ENCODE measurements around the gene OR6C68.
"Not testable (repeated sequence)": the region's sequence is repeated elsewhere in the genome, so short reads cannot be mapped to it uniquely, and the experiment has no call there.

The OR6C68 gene

GRCh38 chr12:55492078-55492477 is at the start of gene OR6C68:
Gene OR6C68 (plus strand): TSS chr12:55492378. CDS start chr12:55492378, 0 bp downstream.
- no peak for DNase-seq

GRCh38 chr12:55443776-55444175 is 48.4 kb upstream of the OR6C68 start, which contains the start of gene OR6C2:
Gene OR6C2 (plus strand): TSS chr12:55444076. CDS start chr12:55452214, 8,138 bp downstream.
- no peak for DNase-seq

- no peak for DNase-seq
Measured at GRCh38 chr12:55445357-55445756, 46.8 kb upstream of the OR6C68 start.

GRCh38 chr12:55446326-55446725 is 45.9 kb upstream of the OR6C68 start:
- DNase-seq, result no peak

GRCh38 chr12:55448825-55449224 is 43.4 kb upstream of the OR6C68 start:
- no peak for DNase-seq

GRCh38 chr12:55464926-55465325 is 27.3 kb upstream of the OR6C68 start:
- not testable (repeated sequence) for DNase-seq

GRCh38 chr12:55467836-55468235 is 24.3 kb upstream of the OR6C68 start:
- DNase-seq, result no peak

GRCh38 chr12:55469291-55469690 is 22.9 kb upstream of the OR6C68 start:
- no peak for DNase-seq

- no peak for DNase-seq
Measured at GRCh38 chr12:55470088-55470829, 21.9 kb upstream of the OR6C68 start, which contains the start of gene OR6C70. Gene OR6C70 (minus strand): TSS chr12:55470138. CDS start chr12:55470138, 0 bp downstream.

GRCh38 chr12:55472264-55472663 is 19.9 kb upstream of the OR6C68 start:
- DNase-seq, result no peak

- not testable (repeated sequence) for DNase-seq
Measured at GRCh38 chr12:55479136-55479535, 13.0 kb upstream of the OR6C68 start.

GRCh38 chr12:55484284-55484683 is 7.9 kb upstream of the OR6C68 start:
- DNase-seq, result not testable (repeated sequence)

- DNase-seq, result no peak
Measured at GRCh38 chr12:55495490-55495889, 3.3 kb downstream of the OR6C68 start.

GRCh38 chr12:55499231-55499630 is 7.1 kb downstream of the OR6C68 start:
- no peak for DNase-seq

- no peak for DNase-seq
Measured at GRCh38 chr12:55499810-55500252, 7.7 kb downstream of the OR6C68 start.

GRCh38 chr12:55501601-55502000 is 9.4 kb downstream of the OR6C68 start:
- DNase-seq, result no peak

GRCh38 chr12:55515696-55516095 is 23.5 kb downstream of the OR6C68 start:
- DNase-seq, result no peak

- no peak for DNase-seq
Measured at GRCh38 chr12:55516391-55516790, 24.2 kb downstream of the OR6C68 start.

Data from amniotic stem cell (primary cell).